ENCODE results near the gene C20orf204. TPM values are rescaled to one million over a fixed set of nuclear protein-coding genes. Genes with fewer than 3 reads are reported as not detected.
A peak's percentile ranks its signal among the peaks of the same experiment; 100 is the strongest.

Gene C20orf204
- total RNA-seq, 1 donor from 2014 or later, result 0.98 TPM

DNA sequence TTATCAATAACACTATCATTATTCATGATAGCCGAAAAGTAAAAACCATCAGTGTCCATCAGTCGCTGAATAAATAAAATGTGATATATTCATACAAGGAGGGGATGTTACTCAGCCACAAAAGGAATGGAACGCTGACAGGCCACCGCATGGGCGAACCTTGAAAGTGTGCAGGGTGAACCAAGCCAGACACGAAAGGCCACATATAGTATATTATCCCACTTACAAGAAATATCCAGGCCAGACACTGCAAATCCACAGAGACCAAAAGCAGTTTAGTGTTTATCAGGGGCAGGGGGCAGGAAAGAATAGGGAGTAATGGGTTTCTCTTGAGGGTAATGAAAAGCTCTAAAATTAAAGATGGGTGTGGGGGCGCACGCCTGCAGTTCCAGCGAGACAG is 7.8 kb downstream of the C20orf204 start:
- no peak overlapping the region for H3K27ac ChIP-seq
- H3K4me3 ChIP-seq, result no peak overlapping the region
- DNase-seq (ENCODE audit: extremely low spot score in 2 of 2), result no peak
- no peaks in the 10 kb centered on the region for H3K27me3 ChIP-seq
- intact Hi-C loops (cut with DNase I), result no loop called here
- H3K4me1 ChIP-seq, result peaks cover 38% of the 10 kb centered on the region
- no peak for TF ChIP-seq POLR2AphosphoS5 (IDR thresholded peaks at IDR 0.05; ENCODE audit: insufficient read depth in 1 of 2, low read depth in 1 of 2)
- TF ChIP-seq POLR2A (IDR thresholded peaks at IDR 0.05), result no peak
- TF ChIP-seq, protein P1, sequence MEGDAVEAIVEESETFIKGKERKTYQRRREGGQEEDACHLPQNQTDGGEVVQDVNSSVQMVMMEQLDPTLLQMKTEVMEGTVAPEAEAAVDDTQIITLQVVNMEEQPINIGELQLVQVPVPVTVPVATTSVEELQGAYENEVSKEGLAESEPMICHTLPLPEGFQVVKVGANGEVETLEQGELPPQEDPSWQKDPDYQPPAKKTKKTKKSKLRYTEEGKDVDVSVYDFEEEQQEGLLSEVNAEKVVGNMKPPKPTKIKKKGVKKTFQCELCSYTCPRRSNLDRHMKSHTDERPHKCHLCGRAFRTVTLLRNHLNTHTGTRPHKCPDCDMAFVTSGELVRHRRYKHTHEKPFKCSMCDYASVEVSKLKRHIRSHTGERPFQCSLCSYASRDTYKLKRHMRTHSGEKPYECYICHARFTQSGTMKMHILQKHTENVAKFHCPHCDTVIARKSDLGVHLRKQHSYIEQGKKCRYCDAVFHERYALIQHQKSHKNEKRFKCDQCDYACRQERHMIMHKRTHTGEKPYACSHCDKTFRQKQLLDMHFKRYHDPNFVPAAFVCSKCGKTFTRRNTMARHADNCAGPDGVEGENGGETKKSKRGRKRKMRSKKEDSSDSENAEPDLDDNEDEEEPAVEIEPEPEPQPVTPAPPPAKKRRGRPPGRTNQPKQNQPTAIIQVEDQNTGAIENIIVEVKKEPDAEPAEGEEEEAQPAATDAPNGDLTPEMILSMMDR (IDR thresholded peaks at IDR 0.05), result no peak
- no peaks in the 10 kb centered on the region for H3K36me3 ChIP-seq
- no peaks in the 10 kb centered on the region for H3K9me3 ChIP-seq

DNA sequence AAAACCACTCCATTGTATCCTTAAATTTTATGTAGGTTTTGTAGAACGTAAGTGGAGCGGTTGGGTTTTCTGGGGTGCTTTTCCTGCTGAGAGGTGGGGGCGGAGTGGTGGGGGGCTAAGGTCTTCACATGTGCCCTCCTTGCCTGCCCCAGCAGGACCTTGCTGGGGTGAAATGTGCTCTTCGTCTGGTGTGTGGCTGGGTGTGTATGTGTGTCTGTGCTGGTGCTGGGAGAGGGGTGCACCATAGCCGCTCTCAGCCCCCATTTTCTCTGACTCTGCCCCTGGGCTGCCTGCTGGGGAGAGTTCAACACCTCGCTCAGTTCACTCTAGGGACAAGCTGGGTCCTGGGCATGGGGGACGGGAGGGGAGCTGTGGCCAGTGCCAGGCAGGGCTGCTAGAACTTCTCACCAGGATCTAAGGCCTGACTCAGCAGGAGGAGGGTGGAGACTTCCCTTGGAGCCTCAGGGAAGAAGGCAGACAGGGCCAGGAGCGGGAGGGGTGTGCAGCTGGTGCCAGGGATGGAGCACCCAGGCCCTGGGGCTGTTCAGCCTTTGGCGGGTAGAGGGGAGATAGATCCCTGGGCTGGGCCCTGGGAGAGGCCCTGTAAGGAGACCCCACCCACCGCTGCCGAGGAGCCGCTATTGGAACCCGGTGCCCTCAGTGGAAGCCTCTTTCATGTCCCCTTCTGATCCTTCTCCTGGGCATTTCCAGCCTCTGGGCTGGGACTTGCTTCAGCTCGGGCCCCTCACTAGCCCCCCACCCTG is 8.7 kb downstream of the C20orf204 start:
- TF ChIP-seq POLR2AphosphoS5 (IDR thresholded peaks at IDR 0.05; ENCODE audit: insufficient read depth in 1 of 2, low read depth in 1 of 2), result no peak
- TF ChIP-seq, protein P1 (IDR thresholded peaks at IDR 0.05), result no peak
- no peak for TF ChIP-seq POLR2A (IDR thresholded peaks at IDR 0.05)
- Histone ChIP-seq H3K9me3 (no peaks in the 10 kb centered on the region), H3K27ac (no peak overlapping the region), H3K36me3 (no peaks in the 10 kb centered on the region), H3K4me1 (peaks cover 33% of the 10 kb centered on the region), H3K4me3 (no peak overlapping the region), H3K27me3 (no peaks in the 10 kb centered on the region)
- no peak for DNase-seq (ENCODE audit: extremely low spot score in 2 of 2)
- intact Hi-C loops (cut with DNase I), result no loop called here

DNA sequence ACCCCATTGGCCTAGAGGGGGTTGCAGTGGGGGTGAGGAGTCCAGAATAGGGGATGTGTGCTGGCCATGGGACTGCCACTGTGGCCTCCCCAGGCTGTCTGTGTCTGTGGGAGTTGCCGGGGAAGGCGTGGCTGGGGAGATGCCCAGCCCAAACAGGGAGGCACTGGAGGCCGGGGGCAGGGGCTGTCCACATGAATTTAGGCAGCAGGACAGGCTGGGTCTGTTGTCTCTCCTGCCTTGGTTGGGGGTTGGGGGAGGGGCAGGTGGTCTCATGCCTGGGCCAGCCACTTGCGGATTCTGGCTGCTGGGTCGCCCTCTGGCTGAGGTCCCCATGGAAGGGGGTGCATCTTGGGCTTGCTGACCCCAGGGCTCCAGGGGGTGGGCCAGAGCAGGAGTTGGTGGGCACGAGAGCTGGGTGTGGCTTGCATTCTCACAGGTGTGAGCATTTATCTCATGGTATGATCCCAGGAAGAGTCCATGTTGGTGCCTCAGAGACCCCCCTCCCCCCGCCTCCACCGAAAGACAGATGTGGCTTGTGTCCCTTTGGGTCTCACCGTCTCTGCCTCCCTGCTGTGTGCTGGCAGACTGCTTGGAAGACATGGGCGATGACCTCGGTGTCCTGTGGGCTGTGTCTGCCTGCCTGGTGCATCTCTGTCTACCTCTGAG is 9.5 kb downstream of the C20orf204 start:
- Histone ChIP-seq H3K4me1 (peaks cover 28% of the 10 kb centered on the region), H3K4me3 (no peak overlapping the region), H3K27ac (no peak overlapping the region), H3K27me3 (no peaks in the 10 kb centered on the region), H3K36me3 (no peaks in the 10 kb centered on the region), H3K9me3 (no peaks in the 10 kb centered on the region)
- intact Hi-C loops (cut with DNase I), result no loop called here
- DNase-seq (ENCODE audit: extremely low spot score in 2 of 2), result no peak
- no peak for TF ChIP-seq POLR2A (IDR thresholded peaks at IDR 0.05)
- no peak for TF ChIP-seq POLR2AphosphoS5 (IDR thresholded peaks at IDR 0.05; ENCODE audit: insufficient read depth in 1 of 2, low read depth in 1 of 2)
- TF ChIP-seq, protein P1 (IDR thresholded peaks at IDR 0.05), result no peak

DNA sequence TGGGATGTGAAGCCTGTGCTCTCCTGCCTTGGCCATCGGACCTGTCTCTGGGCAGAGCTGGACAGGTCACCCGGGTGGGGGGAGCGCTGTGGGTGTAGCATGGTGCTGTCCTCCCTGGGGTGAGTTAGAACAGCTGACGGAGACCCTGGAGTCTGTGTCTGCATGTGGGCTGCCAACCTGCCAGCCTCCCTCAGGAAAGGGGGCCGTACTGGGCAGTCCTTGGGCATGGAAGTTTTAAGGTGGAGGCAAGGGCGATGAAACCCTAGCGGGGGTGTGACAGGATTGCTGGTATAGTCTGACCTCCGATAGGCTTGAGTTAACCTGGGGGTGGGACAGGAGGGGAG is 11.0 kb downstream of the C20orf204 start:
- TF ChIP-seq POLR2AphosphoS5 (IDR thresholded peaks at IDR 0.05; ENCODE audit: insufficient read depth in 1 of 2, low read depth in 1 of 2), result no peak
- TF ChIP-seq, protein P1 (IDR thresholded peaks at IDR 0.05), result no peak
- peak overlapping the region; percentile 16 to 39 for H3K4me3 ChIP-seq
- intact Hi-C loops (cut with DNase I), result no loop called here
- no peaks in the 10 kb centered on the region for H3K9me3 ChIP-seq
- peaks cover 16% of the 10 kb centered on the region for H3K4me1 ChIP-seq
- no peak overlapping the region for H3K27ac ChIP-seq
- no peaks in the 10 kb centered on the region for H3K36me3 ChIP-seq
- no peak for DNase-seq (ENCODE audit: extremely low spot score in 2 of 2)
- peaks cover 8% of the 10 kb centered on the region for H3K27me3 ChIP-seq

DNA sequence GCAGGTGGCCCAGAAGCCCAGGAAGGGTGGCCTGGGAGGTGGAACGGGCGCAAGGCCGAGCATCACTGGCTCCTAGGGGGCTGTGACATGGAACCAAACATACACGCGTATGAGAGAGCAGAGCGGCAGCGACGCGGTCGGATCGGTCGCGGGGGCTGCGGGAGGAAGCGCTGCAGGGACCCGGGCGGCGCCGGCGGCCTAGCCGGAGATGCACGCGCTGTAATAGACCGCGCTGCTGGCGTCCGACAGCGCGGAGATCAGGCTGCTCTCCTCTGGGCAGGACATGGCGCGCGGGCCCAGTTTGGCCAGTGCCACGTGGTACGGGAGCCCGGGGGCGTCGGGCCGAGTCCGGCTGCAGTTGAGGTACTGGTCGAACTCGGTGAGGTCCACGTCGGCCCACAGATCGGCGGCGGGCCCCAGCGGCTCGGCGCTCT is 12.0 kb downstream of the C20orf204 start:
- H3K27me3 ChIP-seq, result peaks cover 8% of the 10 kb centered on the region
- H3K4me1 ChIP-seq, result peaks cover 12% of the 10 kb centered on the region
- no peaks in the 10 kb centered on the region for H3K9me3 ChIP-seq
- TF ChIP-seq POLR2AphosphoS5 (IDR thresholded peaks at IDR 0.05; ENCODE audit: insufficient read depth in 1 of 2, low read depth in 1 of 2) (no peak), POLR2A (IDR thresholded peaks at IDR 0.05) (no peak)
- TF ChIP-seq, protein P1 (IDR thresholded peaks at IDR 0.05), result no peak
- H3K4me3 ChIP-seq, result peak overlapping the region; percentile 39 to 42
- H3K27ac ChIP-seq, result no peak overlapping the region
- H3K36me3 ChIP-seq, result no peaks in the 10 kb centered on the region
- intact Hi-C loops (cut with DNase I), result no loop called here
- no peak for DNase-seq (ENCODE audit: extremely low spot score in 2 of 2)

Data from vagina (tissue), 2 donors.